GM23338 (cell line): ENCODE measurements around the gene PPP1R3G. TPM values are rescaled to one million over a fixed set of nuclear protein-coding genes. Genes with fewer than 3 reads are reported as not detected.

Experiments used
- ATAC-seq: fragments of 200-7000 bp; cut with Tn5 transposase; 3 replicates; pipeline ENCODE4 v1.9.1; 2020
- DNase-seq: peaks from one replicate; pipeline ENCODE4 v3.0.0-alpha.2; 2015; ENCODE audit warnings: low spot score
- H2AFZ ChIP-seq: fragments of 200-600 bp; sonication (generic); 2 replicates; pipeline ENCODE4 v1.8.0; 2016; ENCODE audit warnings: antibody characterized with exemption, mild to moderate bottlenecking, moderate library complexity
- H3F3A ChIP-seq: fragments of 200-600 bp; sonication (generic); replicated peaks from 2 replicates; pipeline ENCODE4 v1.8.0; 2017; ENCODE audit warnings: antibody characterized with exemption, mixed run types, low read depth
- H3K27ac ChIP-seq: fragments of 200-600 bp; sonication (generic); 2 replicates; pipeline ENCODE4 v1.6.1; 2016; ENCODE audit warnings: low read depth
- H3K27me3 ChIP-seq: fragments of 200-600 bp; sonication (generic); 2 replicates; pipeline ENCODE4 v1.8.0; 2016; ENCODE audit warnings: mild to moderate bottlenecking, mixed run types, moderate library complexity; ENCODE audit not compliant: insufficient read depth
- H3K36me3 ChIP-seq: fragments of 200-600 bp; sonication (generic); 2 replicates; pipeline ENCODE4 v1.8.0; 2016; ENCODE audit warnings: mild to moderate bottlenecking; ENCODE audit not compliant: insufficient read depth
- H3K4me1 ChIP-seq: fragments of 200-600 bp; sonication (generic); 2 replicates; pipeline ENCODE4 v1.8.0; 2016; ENCODE audit warnings: mild to moderate bottlenecking, moderate library complexity; ENCODE audit not compliant: insufficient read depth
- H3K4me2 ChIP-seq: fragments of 200-600 bp; sonication (generic); 2 replicates; pipeline ENCODE4 v1.7.1; 2017; ENCODE audit warnings: mixed run types
- H3K4me3 ChIP-seq: fragments of 200-600 bp; sonication (generic); 2 replicates; pipeline ENCODE4 v1.6.1; 2016; ENCODE audit warnings: mixed run types
- H3K79me2 ChIP-seq: fragments of 200-600 bp; sonication (generic); replicated peaks from 2 replicates; pipeline ENCODE4 v1.8.0; 2017; ENCODE audit warnings: mild to moderate bottlenecking; ENCODE audit not compliant: insufficient read depth
- H3K9me2 ChIP-seq: fragments of 200-600 bp; sonication (generic); 2 replicates; pipeline ENCODE4 v1.8.0; 2017; ENCODE audit not compliant: insufficient read depth
- H4K20me1 ChIP-seq: fragments of 200-600 bp; sonication (generic); replicated peaks from 2 replicates; pipeline ENCODE4 v1.8.0; 2017; ENCODE audit warnings: mild to moderate bottlenecking; ENCODE audit not compliant: insufficient read depth
- H3K27ac Mint-ChIP-seq: 2 replicates; pipeline ENCODE4 v1.8.0; 2020; ENCODE audit warnings: inconsistent platforms, mild to moderate bottlenecking, moderate library complexity, mixed read lengths
- H3K27me3 Mint-ChIP-seq: 3 replicates; pipeline ENCODE4 v1.8.0; 2022; ENCODE audit warnings: low read depth, mild to moderate bottlenecking, moderate library complexity, mixed read lengths, inconsistent platforms; ENCODE audit not compliant: insufficient read depth, poor library complexity
- H3K36me3 Mint-ChIP-seq: 3 replicates; pipeline ENCODE4 v1.8.0; 2021; ENCODE audit warnings: low read depth, mild to moderate bottlenecking, inconsistent platforms, moderate library complexity, mixed read lengths
- H3K4me1 Mint-ChIP-seq: 3 replicates; pipeline ENCODE4 v1.8.0; 2020; ENCODE audit warnings: mild to moderate bottlenecking, inconsistent platforms, mixed read lengths
- H3K4me3 Mint-ChIP-seq: 3 replicates; pipeline ENCODE4 v1.8.0; 2021; ENCODE audit warnings: moderate library complexity, mild to moderate bottlenecking, inconsistent platforms, mixed read lengths
- H3K9me3 Mint-ChIP-seq: 3 replicates; pipeline ENCODE4 v1.8.0; 2020; ENCODE audit warnings: moderate library complexity, mild to moderate bottlenecking, inconsistent platforms, mixed read lengths
- CTCF ChIP-seq, 2 experiments: fragments of 200-600 bp in 1 of 2; sonication (generic) in 1 of 2; conservative IDR thresholded peaks; 2 replicates each; pipeline versions ENCODE4 v1.5.1 to v1.6.1; 2016 to 2017; ENCODE audit warnings: antibody characterized with exemption in 2 of 2, low read depth in 2 of 2, mild to moderate bottlenecking in 2 of 2, moderate library complexity in 1 of 2
- ETS1 ChIP-seq: IDR thresholded peaks from 2 replicates; pipeline ENCODE4 v1.6.1; 2016; ENCODE audit warnings: antibody characterized with exemption
- EZH2 ChIP-seq: fragments of 200-600 bp; sonication (generic); IDR thresholded peaks from one replicate; pipeline ENCODE4 v1.8.0; 2017; ENCODE audit warnings: antibody characterized with exemption, mild to moderate bottlenecking, low read depth; ENCODE audit not compliant: unreplicated experiment
- EZH2phosphoT487 ChIP-seq: fragments of 200-600 bp; sonication (generic); IDR thresholded peaks from one replicate; pipeline ENCODE4 v1.8.1; 2018; ENCODE audit warnings: antibody characterized with exemption; ENCODE audit not compliant: unreplicated experiment
- JUNB ChIP-seq: IDR thresholded peaks from one replicate; pipeline ENCODE4 v1.6.1; 2016; ENCODE audit warnings: antibody characterized with exemption; ENCODE audit not compliant: unreplicated experiment
- NANOG ChIP-seq: IDR thresholded peaks from 2 replicates; pipeline ENCODE4 v1.6.1; 2016; ENCODE audit warnings: antibody characterized with exemption, borderline replicate concordance
- POLR2AphosphoS5 ChIP-seq: IDR thresholded peaks from 2 replicates; pipeline ENCODE4 v1.6.1; 2016; ENCODE audit warnings: antibody characterized with exemption, low read depth
- REST ChIP-seq: IDR thresholded peaks from one replicate; pipeline ENCODE4 v1.6.1; 2018; ENCODE audit warnings: antibody characterized with exemption; ENCODE audit not compliant: unreplicated experiment
- STAT1 ChIP-seq: IDR thresholded peaks from one replicate; pipeline ENCODE4 v1.6.1; 2016; ENCODE audit warnings: antibody characterized with exemption; ENCODE audit not compliant: unreplicated experiment
- ZNF331 ChIP-seq: fragments of 250-450 bp; sonication (Bioruptor Pico); IDR thresholded peaks from 2 replicates; pipeline ENCODE4 v1.5.0; 2020; ENCODE audit warnings: low read depth, mild to moderate bottlenecking, moderate library complexity
- polyA plus RNA-seq: library from polyadenylated mRNA; unstranded; fragments of >200 nt; fragmentation: Nextera tagmentation; extraction: Ambion mirVana; gene quantifications from 2 replicates; pipeline ENCODE4 v1.2.1, GENCODE V29; 2016
- total RNA-seq: library from RNA; depleted of rRNA; stranded (reverse); fragments of >200 nt; shearing (Covaris generic); gene quantifications from 2 replicates; pipeline ENCODE4 v1.2.3, GENCODE V29; 2014
- TF ChIP-seq, protein P1 (sequence below): fragments of 250-450 bp; sonication (Bioruptor Pico); IDR thresholded peaks from 2 replicates; pipeline ENCODE4 v1.5.0; 2020; ENCODE audit warnings: mild to moderate bottlenecking, moderate library complexity

PPP1R3G gene
- total and polyA plus RNA-seq, 2 experiments from 2014 or later = 0.13 to 0.24 TPM

- H4K20me1 ChIP-seq = 0 out of 2 replicates have a peak, but pooled peaks cover 3% of the 10 kb centered on the region
- H3K4me3 Mint-ChIP-seq = no peak overlapping the region
- no peaks in the 10 kb centered on the region for H3K9me2 ChIP-seq
- TF ChIP-seq NANOG = no peak
- TF ChIP-seq POLR2AphosphoS5 = no peak
- TF ChIP-seq ZNF331 (CRISPR knock-in tag) = no peak
- no peak for TF ChIP-seq STAT1
- TF ChIP-seq EZH2phosphoT487 = no peak
- TF ChIP-seq, protein P1, sequence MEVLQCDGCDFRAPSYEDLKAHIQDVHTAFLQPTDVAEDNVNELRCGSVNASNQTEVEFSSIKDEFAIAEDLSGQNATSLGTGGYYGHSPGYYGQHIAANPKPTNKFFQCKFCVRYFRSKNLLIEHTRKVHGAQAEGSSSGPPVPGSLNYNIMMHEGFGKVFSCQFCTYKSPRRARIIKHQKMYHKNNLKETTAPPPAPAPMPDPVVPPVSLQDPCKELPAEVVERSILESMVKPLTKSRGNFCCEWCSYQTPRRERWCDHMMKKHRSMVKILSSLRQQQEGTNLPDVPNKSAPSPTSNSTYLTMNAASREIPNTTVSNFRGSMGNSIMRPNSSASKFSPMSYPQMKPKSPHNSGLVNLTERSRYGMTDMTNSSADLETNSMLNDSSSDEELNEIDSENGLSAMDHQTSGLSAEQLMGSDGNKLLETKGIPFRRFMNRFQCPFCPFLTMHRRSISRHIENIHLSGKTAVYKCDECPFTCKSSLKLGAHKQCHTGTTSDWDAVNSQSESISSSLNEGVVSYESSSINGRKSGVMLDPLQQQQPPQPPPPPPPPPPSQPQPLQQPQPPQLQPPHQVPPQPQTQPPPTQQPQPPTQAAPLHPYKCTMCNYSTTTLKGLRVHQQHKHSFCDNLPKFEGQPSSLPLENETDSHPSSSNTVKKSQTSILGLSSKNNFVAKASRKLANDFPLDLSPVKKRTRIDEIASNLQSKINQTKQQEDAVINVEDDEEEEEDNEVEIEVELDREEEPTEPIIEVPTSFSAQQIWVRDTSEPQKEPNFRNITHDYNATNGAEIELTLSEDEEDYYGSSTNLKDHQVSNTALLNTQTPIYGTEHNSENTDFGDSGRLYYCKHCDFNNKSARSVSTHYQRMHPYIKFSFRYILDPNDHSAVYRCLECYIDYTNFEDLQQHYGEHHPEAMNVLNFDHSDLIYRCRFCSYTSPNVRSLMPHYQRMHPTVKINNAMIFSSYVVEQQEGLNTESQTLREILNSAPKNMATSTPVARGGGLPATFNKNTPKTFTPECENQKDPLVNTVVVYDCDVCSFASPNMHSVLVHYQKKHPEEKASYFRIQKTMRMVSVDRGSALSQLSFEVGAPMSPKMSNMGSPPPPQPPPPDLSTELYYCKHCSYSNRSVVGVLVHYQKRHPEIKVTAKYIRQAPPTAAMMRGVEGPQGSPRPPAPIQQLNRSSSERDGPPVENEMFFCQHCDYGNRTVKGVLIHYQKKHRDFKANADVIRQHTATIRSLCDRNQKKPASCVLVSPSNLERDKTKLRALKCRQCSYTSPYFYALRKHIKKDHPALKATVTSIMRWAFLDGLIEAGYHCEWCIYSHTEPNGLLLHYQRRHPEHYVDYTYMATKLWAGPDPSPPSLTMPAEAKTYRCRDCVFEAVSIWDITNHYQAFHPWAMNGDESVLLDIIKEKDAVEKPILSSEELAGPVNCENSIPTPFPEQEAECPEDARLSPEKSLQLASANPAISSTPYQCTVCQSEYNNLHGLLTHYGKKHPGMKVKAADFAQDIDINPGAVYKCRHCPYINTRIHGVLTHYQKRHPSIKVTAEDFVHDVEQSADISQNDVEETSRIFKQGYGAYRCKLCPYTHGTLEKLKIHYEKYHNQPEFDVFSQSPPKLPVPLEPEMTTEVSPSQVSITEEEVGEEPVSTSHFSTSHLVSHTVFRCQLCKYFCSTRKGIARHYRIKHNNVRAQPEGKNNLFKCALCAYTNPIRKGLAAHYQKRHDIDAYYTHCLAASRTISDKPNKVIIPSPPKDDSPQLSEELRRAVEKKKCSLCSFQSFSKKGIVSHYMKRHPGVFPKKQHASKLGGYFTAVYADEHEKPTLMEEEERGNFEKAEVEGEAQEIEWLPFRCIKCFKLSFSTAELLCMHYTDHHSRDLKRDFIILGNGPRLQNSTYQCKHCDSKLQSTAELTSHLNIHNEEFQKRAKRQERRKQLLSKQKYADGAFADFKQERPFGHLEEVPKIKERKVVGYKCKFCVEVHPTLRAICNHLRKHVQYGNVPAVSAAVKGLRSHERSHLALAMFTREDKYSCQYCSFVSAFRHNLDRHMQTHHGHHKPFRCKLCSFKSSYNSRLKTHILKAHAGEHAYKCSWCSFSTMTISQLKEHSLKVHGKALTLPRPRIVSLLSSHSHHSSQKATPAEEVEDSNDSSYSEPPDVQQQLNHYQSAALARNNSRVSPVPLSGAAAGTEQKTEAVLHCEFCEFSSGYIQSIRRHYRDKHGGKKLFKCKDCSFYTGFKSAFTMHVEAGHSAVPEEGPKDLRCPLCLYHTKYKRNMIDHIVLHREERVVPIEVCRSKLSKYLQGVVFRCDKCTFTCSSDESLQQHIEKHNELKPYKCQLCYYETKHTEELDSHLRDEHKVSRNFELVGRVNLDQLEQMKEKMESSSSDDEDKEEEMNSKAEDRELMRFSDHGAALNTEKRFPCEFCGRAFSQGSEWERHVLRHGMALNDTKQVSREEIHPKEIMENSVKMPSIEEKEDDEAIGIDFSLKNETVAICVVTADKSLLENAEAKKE (CRISPR knock-in tag) = no peak
- no peak for TF ChIP-seq EZH2
- no peak for TF ChIP-seq CTCF (conservative IDR thresholded peaks at IDR 0.05; ENCODE audit: low read depth in 2 of 2)
- no peak for TF ChIP-seq REST
- no peak for TF ChIP-seq ETS1
- no peak for TF ChIP-seq JUNB
- H3K27ac Mint-ChIP-seq = no peak overlapping the region
- no peaks in the 10 kb centered on the region for H3K36me3 ChIP-seq
- no peaks in the 10 kb centered on the region for H3K79me2 ChIP-seq
- ATAC-seq = no peak
- H3K36me3 Mint-ChIP-seq = no peaks in the 10 kb centered on the region
- DNase-seq = no peak
- no peaks in the 10 kb centered on the region for H3F3A ChIP-seq
- H3K9me3 Mint-ChIP-seq = no peaks in the 10 kb centered on the region
- no peak overlapping the region for H2AFZ ChIP-seq
- H3K4me3 ChIP-seq = no peak overlapping the region
- no peaks in the 10 kb centered on the region for H3K4me1 ChIP-seq
- 0 out of 3 replicates have a peak, but pooled peaks cover 2% of the 10 kb centered on the region for H3K4me1 Mint-ChIP-seq
- H3K27me3 Mint-ChIP-seq = peaks cover 2% of the 10 kb centered on the region
- no peak overlapping the region for H3K4me2 ChIP-seq
- no peaks in the 10 kb centered on the region for H3K27me3 ChIP-seq
- H3K27ac ChIP-seq = no peak overlapping the region
These were observed 10.1 kb downstream of the PPP1R3G start for GRCh38 chr6:5095236-5095635.
